ENCODE results near the gene PGA5. TPM values are rescaled to one million over a fixed set of nuclear protein-coding genes. Genes with fewer than 3 reads are reported as not detected.

PGA5 gene
- total and polyA plus RNA-seq, 9 of the 15 experiments (the other 6 are each of a cell fraction or from before 2014, with no cell fraction given), result not detected

DNA sequence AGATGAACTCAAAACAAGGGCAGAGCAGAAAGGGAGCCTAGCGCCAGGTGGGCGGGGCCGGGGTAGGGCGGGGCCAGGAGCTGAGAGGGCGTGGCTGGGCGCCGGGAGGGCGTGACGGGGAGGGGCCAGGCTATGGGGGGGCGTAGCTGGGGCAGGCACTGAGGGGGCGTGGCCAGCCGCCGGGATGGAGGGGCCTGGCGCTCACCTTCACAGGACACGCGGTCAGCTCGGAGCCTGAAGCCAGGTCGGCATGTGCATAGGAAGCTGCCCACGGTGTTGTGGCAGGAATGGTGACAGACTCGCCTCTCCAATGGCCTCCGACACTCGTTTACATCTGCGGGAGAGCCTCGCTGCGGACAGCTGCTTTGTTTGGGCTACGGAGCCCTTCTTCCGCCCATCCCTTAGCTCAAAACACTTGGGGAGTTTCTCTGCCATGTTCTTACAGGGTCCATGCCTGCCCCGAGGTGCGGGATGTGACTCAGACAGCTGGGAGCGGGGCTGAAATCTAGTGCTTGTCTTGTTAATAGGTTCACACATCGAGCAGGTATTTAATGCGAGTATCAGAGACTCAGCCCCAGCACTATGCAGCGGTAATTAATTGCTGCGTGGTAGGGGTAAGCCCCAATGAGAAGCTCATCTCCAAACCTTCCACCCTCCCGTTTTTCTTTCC is 40.7 kb downstream of the PGA5 start (continued):
- peak; percentile 70 for TF ChIP-seq MGA (IDR thresholded peaks at IDR 0.05)
- TF ChIP-seq MYC (IDR thresholded peaks at IDR 0.05; ENCODE audit: low read depth, low read length), result 0 out of 2 replicates have a peak, but pooled peaks have one; percentile 22
- TF ChIP-seq MYC (CRISPR knock-in tag; IDR thresholded peaks at IDR 0.05; ENCODE audit: borderline replicate concordance, low read depth), result no peak
- no peak for TF ChIP-seq GATAD2A (IDR thresholded peaks at IDR 0.05)
- TF ChIP-seq PHB2 (IDR thresholded peaks at IDR 0.05; ENCODE audit: low read depth), result no peak
- no peak for TF ChIP-seq ATF7 (IDR thresholded peaks at IDR 0.05)
- TF ChIP-seq ZNF561 (CRISPR knock-in tag; conservative IDR thresholded peaks at IDR 0.05), result no peak
- no peak for TF ChIP-seq ZNF212 (CRISPR knock-in tag; IDR thresholded peaks at IDR 0.05)
- TF ChIP-seq NFYB (IDR thresholded peaks at IDR 0.05; ENCODE audit: extremely low read depth, insufficient read length), result no peak
- TF ChIP-seq KDM1A (IDR thresholded peaks at IDR 0.05), result no peak
- no peak for TF ChIP-seq HDAC8 (tag; IDR thresholded peaks at IDR 0.05)
- no peak for TF ChIP-seq STAG1 (CRISPR knock-in tag; IDR thresholded peaks at IDR 0.05; ENCODE audit: borderline replicate concordance)
- TF ChIP-seq, protein P1, sequence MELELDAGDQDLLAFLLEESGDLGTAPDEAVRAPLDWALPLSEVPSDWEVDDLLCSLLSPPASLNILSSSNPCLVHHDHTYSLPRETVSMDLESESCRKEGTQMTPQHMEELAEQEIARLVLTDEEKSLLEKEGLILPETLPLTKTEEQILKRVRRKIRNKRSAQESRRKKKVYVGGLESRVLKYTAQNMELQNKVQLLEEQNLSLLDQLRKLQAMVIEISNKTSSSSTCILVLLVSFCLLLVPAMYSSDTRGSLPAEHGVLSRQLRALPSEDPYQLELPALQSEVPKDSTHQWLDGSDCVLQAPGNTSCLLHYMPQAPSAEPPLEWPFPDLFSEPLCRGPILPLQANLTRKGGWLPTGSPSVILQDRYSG (tag; conservative IDR thresholded peaks at IDR 0.05; ENCODE audit: low read depth), result no peak
- TF ChIP-seq ZNF699 (CRISPR knock-in tag; IDR thresholded peaks at IDR 0.05; ENCODE audit: insufficient replicate concordance), result no peak
- TF ChIP-seq ZNF512 (tag; IDR thresholded peaks at IDR 0.05), result no peak; the same call in 1 of the 2 replicates

Measured in K562 (cell line).